ENCODE data around the gene TRPM3. TPM values are rescaled to one million over a fixed set of nuclear protein-coding genes. Genes with fewer than 3 reads are reported as not detected.
"Not testable (repeated sequence)": the region's sequence is repeated elsewhere in the genome, so short reads cannot be mapped to it uniquely, and the experiment has no call there.

The TRPM3 gene
- total RNA-seq, 4 donors from 2014 or later = under 0.01 to 0.26 (median under 0.01) TPM

- no peak overlapping the region for H3K4me3 ChIP-seq
- H3K36me3 ChIP-seq = no peaks in the 10 kb centered on the region
- no peak overlapping the region for H3K27ac ChIP-seq
- no peaks in the 10 kb centered on the region for H3K9me3 ChIP-seq
- intact Hi-C loops (cut with DNase I) = no loop called here
- no peak for DNase-seq
- no peaks in the 10 kb centered on the region for H3K4me1 ChIP-seq
- H3K27me3 ChIP-seq = no peaks in the 10 kb centered on the region
- TF ChIP-seq CTCF (IDR thresholded peaks at IDR 0.05) = no peak
- TF ChIP-seq POLR2A (IDR thresholded peaks at IDR 0.05) = no peak
- 47 to 67% methylated on average over 2 to 3 of the region's 4 CpGs for WGBS, 2 donors
Measured at GRCh38 chr9:70979966-70980365, 141.5 kb downstream of the TRPM3 start.

- TF ChIP-seq POLR2A (IDR thresholded peaks at IDR 0.05) (no peak), CTCF (IDR thresholded peaks at IDR 0.05) (no peak)
- DNase-seq = no peak
- no peaks in the 10 kb centered on the region for H3K4me1 ChIP-seq
- WGBS, 2 donors = 69 to 96% methylated on average over 2 to 3 of the region's 3 CpGs
- no peaks in the 10 kb centered on the region for H3K9me3 ChIP-seq
- intact Hi-C loops (cut with DNase I) = no loop called here
- no peak overlapping the region for H3K27ac ChIP-seq
- no peak overlapping the region for H3K4me3 ChIP-seq
- H3K36me3 ChIP-seq = no peaks in the 10 kb centered on the region
- no peaks in the 10 kb centered on the region for H3K27me3 ChIP-seq
Measured at GRCh38 chr9:70978085-70978484, 143.3 kb downstream of the TRPM3 start.

GRCh38 chr9:70975821-70976220, 145.6 kb downstream of the TRPM3 start:
- intact Hi-C loops (cut with DNase I) = no loop called here
- no peak for TF ChIP-seq CTCF (IDR thresholded peaks at IDR 0.05)
- TF ChIP-seq POLR2A (IDR thresholded peaks at IDR 0.05) = no peak
- no peaks in the 10 kb centered on the region for H3K36me3 ChIP-seq
- H3K9me3 ChIP-seq = no peaks in the 10 kb centered on the region
- H3K27me3 ChIP-seq = no peaks in the 10 kb centered on the region
- no peak for DNase-seq
- WGBS, 2 donors = 74 to 92% methylated on average over 3 to 5 of the region's 5 CpGs
- H3K27ac ChIP-seq = no peak overlapping the region
- H3K4me1 ChIP-seq = no peaks in the 10 kb centered on the region
- H3K4me3 ChIP-seq = no peak overlapping the region

GRCh38 chr9:70971723-70972122, 149.7 kb downstream of the TRPM3 start:
- Histone ChIP-seq H3K27ac (no peak overlapping the region), H3K4me3 (no peak overlapping the region), H3K4me1 (no peaks in the 10 kb centered on the region), H3K9me3 (no peaks in the 10 kb centered on the region), H3K27me3 (no peaks in the 10 kb centered on the region), H3K36me3 (no peaks in the 10 kb centered on the region)
- intact Hi-C loops (cut with DNase I) = no loop called here
- DNase-seq = no peak
- 54 to 57% methylated on average over 1 of the region's 1 CpG for WGBS, 2 donors
- TF ChIP-seq CTCF (IDR thresholded peaks at IDR 0.05) (no peak), POLR2A (IDR thresholded peaks at IDR 0.05) (no peak)

- intact Hi-C loops (cut with DNase I); H3K4me3 ChIP-seq: not testable (repeated sequence)
Measured at GRCh38 chr9:70966380-70966779, 155.0 kb downstream of the TRPM3 start.

GRCh38 chr9:70964861-70965260, 156.6 kb downstream of the TRPM3 start:
- intact Hi-C loops (cut with DNase I) = no loop called here
- Histone ChIP-seq H3K4me3 (no peak overlapping the region), H3K27ac (no peak overlapping the region), H3K9me3 (no peaks in the 10 kb centered on the region), H3K4me1 (no peaks in the 10 kb centered on the region), H3K36me3 (no peaks in the 10 kb centered on the region), H3K27me3 (no peaks in the 10 kb centered on the region)
- DNase-seq = no peak
- no peak for TF ChIP-seq POLR2A (IDR thresholded peaks at IDR 0.05)
- TF ChIP-seq CTCF (IDR thresholded peaks at IDR 0.05) = no peak

More at GRCh38 chr9:70966380-70966779, 155.0 kb downstream of the TRPM3 start:
- H3K9me3 ChIP-seq, H3K4me1 ChIP-seq, H3K27ac ChIP-seq, DNase-seq, H3K36me3 ChIP-seq, H3K27me3 ChIP-seq: not testable (repeated sequence)
- 69 to 75% methylated on average over 3 of the region's 3 CpGs for WGBS, 2 donors

Data from esophagus squamous epithelium (tissue), 5 donors.